Osteoblast (primary cell): Measurements from ENCODE around the gene ATXN10. TPM values are rescaled to one million over a fixed set of nuclear protein-coding genes. Genes with fewer than 3 reads are reported as not detected.
"Not testable (repeated sequence)": the region's sequence is repeated elsewhere in the genome, so short reads cannot be mapped to it uniquely, and the experiment has no call there.

Experiments used
- DNase-seq: peaks from one replicate; pipeline ENCODE4 v3.0.0; 2011; ENCODE audit warnings: low spot score, mixed read lengths; ENCODE audit not compliant: insufficient read length; ENCODE audit errors: missing footprints
- H2AFZ ChIP-seq: 2 replicates; pipeline ENCODE4 v1.6.0; 2011; ENCODE audit warnings: mild to moderate bottlenecking, low read length
- H3K27ac ChIP-seq: 2 replicates; pipeline ENCODE4 v1.5.1; 2011; ENCODE audit warnings: mild to moderate bottlenecking, low read depth, low read length, moderate library complexity
- H3K27me3 ChIP-seq: 2 replicates; pipeline ENCODE4 v1.6.0; 2012; ENCODE audit warnings: mild to moderate bottlenecking, control low read depth, inconsistent platforms, low read length, moderate library complexity; ENCODE audit not compliant: insufficient read depth
- H3K36me3 ChIP-seq: 2 replicates; pipeline ENCODE4 v1.5.1; 2011; ENCODE audit warnings: mild to moderate bottlenecking, low read length, control low read depth, moderate library complexity; ENCODE audit not compliant: insufficient read depth
- H3K4me1 ChIP-seq: 2 replicates; pipeline ENCODE4 v1.5.1; 2011; ENCODE audit warnings: mild to moderate bottlenecking, low read length, control low read depth, moderate library complexity; ENCODE audit not compliant: insufficient read depth
- H3K4me2 ChIP-seq: 2 replicates; pipeline ENCODE4 v1.6.0; 2011; ENCODE audit warnings: mild to moderate bottlenecking, low read length; ENCODE audit not compliant: insufficient read depth
- H3K4me3 ChIP-seq: fragments of 200-600 bp; sonication (generic); 3 replicates; pipeline ENCODE4 v1.5.1; 2012; ENCODE audit warnings: mild to moderate bottlenecking, low read length, inconsistent platforms; ENCODE audit not compliant: insufficient read depth
- H3K79me2 ChIP-seq: 2 replicates; pipeline ENCODE4 v1.6.0; 2012; ENCODE audit warnings: mild to moderate bottlenecking, low read length, control low read depth, inconsistent platforms; ENCODE audit not compliant: insufficient read depth
- H3K9me3 ChIP-seq: 2 replicates; pipeline ENCODE4 v1.5.1; 2011; ENCODE audit warnings: low read depth, low read length, control low read depth
- H4K20me1 ChIP-seq: 2 replicates; pipeline ENCODE4 v1.6.0; 2012; ENCODE audit warnings: mild to moderate bottlenecking, low read length, control low read depth; ENCODE audit not compliant: insufficient read depth
- total RNA-seq: library from RNA; depleted of rRNA; stranded (reverse); fragments of >200 nt; gene quantifications from 2 replicates; pipeline ENCODE4 v1.2.3, GENCODE V29; 2012
- TF ChIP-seq, protein P1 (sequence below): IDR thresholded peaks from 2 replicates; pipeline ENCODE4 v1.5.1; 2011; ENCODE audit warnings: mild to moderate bottlenecking, low read depth, low read length, moderate library complexity; ENCODE audit errors: extremely low read depth

ATXN10 gene
- total RNA-seq: 130 and 138 TPM in 2 replicates

DNA sequence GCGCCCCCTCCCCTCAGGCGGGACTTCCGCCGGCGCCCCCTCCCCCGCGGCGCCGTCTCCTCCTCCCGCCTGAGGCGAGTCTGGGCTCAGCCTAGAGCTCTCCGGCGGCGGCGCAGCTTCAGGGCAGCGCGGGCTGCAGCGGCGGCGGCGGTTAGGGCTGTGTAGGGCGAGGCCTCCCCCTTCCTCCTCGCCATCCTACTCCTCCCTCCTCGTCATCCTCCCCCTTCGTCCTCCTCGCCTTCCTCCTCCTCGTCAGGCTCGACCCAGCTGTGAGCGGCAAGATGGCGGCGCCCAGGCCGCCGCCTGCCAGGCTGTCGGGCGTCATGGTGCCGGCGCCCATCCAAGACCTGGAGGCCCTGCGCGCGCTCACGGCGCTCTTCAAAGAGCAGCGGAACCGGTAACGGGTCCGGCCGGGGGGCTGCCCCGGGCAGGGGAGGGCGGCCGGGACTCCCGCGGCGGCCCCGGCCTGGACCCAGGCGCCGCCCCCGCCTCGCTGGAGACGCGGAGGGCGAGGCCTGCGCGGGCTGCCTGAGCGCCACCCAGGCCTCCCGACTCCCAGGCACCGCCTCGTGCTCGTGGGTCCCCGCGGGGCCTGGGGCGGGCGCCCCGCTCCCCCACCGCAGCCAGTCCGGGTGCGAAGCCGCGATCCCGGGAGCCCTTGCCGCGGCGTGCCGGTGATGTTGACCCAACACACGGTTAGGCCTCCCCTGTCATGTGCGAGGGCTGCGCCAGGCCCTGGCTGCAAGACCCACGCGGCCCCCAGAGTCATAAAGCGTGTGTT lies at the start of gene ATXN10:
TSS of gene ATXN10 (plus strand) at position 52 of the 781 bp plus-strand sequence. CDS start at position 282, 230 bp downstream.
- Histone ChIP-seq H3K36me3 (peaks cover 7% of the 10 kb centered on the region), H3K9me3 (no peaks in the 10 kb centered on the region), H3K27ac (peak within 1 kb of the TSS; percentile 84), H2AFZ (peak within 1 kb of the TSS; percentile 79), H3K27me3 (no peaks in the 10 kb centered on the region), H4K20me1 (peaks cover 33% of the 10 kb centered on the region), H3K79me2 (peaks cover 56% of the 10 kb centered on the region), H3K4me3 (peak within 1 kb of the TSS; percentile 95), H3K4me2 (peak within 1 kb of the TSS; percentile 95), H3K4me1 (peaks cover 29% of the 10 kb centered on the region)
- TF ChIP-seq, protein P1, sequence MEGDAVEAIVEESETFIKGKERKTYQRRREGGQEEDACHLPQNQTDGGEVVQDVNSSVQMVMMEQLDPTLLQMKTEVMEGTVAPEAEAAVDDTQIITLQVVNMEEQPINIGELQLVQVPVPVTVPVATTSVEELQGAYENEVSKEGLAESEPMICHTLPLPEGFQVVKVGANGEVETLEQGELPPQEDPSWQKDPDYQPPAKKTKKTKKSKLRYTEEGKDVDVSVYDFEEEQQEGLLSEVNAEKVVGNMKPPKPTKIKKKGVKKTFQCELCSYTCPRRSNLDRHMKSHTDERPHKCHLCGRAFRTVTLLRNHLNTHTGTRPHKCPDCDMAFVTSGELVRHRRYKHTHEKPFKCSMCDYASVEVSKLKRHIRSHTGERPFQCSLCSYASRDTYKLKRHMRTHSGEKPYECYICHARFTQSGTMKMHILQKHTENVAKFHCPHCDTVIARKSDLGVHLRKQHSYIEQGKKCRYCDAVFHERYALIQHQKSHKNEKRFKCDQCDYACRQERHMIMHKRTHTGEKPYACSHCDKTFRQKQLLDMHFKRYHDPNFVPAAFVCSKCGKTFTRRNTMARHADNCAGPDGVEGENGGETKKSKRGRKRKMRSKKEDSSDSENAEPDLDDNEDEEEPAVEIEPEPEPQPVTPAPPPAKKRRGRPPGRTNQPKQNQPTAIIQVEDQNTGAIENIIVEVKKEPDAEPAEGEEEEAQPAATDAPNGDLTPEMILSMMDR: no peak
- DNase-seq: peak; percentile 93

DNA sequence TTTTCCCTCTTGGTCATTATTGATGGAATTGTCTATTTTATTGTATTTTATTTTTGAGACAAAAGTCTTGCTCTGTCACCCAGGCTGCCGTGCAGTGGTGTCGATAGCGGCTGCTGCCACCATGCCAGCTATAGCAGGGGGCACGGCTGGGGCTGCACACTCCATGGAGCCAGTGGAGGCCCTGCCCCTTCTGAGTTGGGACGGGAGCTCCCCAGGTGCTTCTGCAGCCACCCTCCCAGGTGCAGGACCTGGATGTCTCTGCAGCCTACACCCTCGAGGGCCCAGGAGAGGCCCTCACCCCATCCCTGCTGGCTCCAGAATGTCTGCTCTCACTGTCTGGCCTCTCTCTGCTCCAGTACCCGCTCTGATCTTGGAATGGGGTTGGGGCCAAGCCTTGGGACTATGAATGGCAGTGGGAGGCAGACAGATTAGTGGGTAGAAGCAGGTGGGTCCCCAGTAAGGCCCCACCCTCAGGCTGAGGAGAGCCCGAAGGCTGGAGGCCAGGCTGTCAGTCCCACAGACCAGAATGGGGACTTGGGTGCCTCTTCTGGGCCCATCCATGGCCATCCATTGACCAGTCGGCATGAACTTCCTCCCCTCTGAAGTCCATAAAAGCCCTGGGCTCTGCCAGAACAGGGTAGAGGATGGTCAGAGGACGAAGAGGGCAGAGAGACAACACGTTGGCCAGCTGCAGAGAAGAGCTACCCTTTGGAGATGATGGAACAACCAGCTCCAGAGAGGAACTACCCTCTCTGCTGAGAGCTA lies 49.6 kb upstream of the ATXN10 start:
- no peak overlapping the region for H3K4me2 ChIP-seq
- TF ChIP-seq, protein P1: no peak
- no peaks in the 10 kb centered on the region for H3K9me3 ChIP-seq
- H4K20me1 ChIP-seq: no peaks in the 10 kb centered on the region
- peaks cover 8% of the 10 kb centered on the region for H3K27me3 ChIP-seq
- H3K79me2 ChIP-seq: no peaks in the 10 kb centered on the region
- H3K36me3 ChIP-seq: no peaks in the 10 kb centered on the region
- no peaks in the 10 kb centered on the region for H3K4me1 ChIP-seq
- H3K4me3 ChIP-seq: no peak overlapping the region
- no peak for DNase-seq
- no peak overlapping the region for H2AFZ ChIP-seq
- no peak overlapping the region for H3K27ac ChIP-seq

DNA sequence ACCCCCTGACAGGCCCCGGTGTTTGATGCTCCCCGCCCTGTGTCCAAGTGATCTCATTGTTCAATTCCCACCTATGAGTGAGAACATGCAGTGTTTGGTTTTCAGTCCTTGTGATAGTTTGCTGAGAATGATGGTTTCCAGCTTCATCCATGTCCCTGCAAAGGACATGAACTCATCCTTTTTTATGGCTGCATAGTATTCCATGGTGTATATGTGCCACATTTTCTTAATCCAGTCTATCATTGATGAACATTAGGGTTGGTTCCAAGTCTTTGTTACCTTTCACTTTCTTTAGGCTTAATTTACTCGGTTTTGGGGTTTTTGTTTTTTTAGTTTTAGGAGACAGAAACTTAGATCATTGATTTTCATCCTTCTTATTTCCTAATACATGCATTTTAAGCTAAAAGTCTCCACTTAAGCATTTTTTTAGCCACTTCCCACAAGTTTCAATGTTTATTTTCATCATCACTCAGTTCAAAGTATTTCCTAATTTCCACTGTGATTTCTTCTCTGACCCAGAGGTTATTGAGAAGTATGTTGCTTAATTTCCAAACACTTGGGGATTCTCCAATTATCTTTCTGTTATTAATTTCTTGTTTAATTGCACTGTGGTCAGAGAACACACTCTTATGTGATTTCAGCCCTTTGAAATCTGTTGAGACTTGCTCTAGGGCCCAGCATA lies 48.0 kb upstream of the ATXN10 start:
- H3K79me2 ChIP-seq, H4K20me1 ChIP-seq, H3K9me3 ChIP-seq, H3K27me3 ChIP-seq, H2AFZ ChIP-seq, H3K4me1 ChIP-seq, DNase-seq, H3K36me3 ChIP-seq, H3K27ac ChIP-seq, H3K4me2 ChIP-seq, H3K4me3 ChIP-seq: not testable (repeated sequence)

DNA sequence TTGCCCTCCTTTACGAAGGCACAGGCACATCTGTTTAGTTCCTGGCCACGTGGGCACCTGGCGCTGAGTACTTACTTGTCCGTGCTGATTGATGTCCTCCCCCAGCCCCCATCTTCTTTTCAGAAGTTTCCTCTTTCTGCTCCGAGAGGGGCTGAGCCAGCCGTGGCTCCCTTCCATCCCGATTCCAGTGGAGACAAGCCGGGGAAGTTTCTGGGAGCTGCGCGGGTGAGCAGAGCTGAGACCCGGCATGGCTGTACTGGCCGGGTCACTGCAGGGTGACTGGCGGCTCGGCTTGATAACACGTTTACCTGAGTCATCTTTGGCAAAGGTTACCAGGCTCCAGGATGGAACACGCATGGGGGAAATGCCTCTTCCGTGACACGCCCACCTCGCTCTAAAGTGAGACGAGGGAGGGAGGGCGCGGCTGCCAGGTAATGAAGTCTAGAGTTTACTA lies 45.4 kb upstream of the ATXN10 start:
- Histone ChIP-seq H3K4me3 (no peak overlapping the region), H3K27me3 (peaks cover 16% of the 10 kb centered on the region), H3K79me2 (no peaks in the 10 kb centered on the region), H3K4me2 (no peak overlapping the region), H3K4me1 (no peaks in the 10 kb centered on the region), H3K9me3 (no peaks in the 10 kb centered on the region), H4K20me1 (no peaks in the 10 kb centered on the region), H3K27ac (no peak overlapping the region), H2AFZ (no peak overlapping the region), H3K36me3 (no peaks in the 10 kb centered on the region)
- DNase-seq: no peak
- TF ChIP-seq, protein P1: no peak
